ENCODE results near the gene FOXJ1. TPM values are rescaled to one million over a fixed set of nuclear protein-coding genes. Genes with fewer than 3 reads are reported as not detected.

Gene FOXJ1
- total and polyA plus RNA-seq, 4 donors = under 0.01 to 1.5 TPM; not detected in 2

- Histone ChIP-seq H3K9me3 (ENCODE audit: control insufficient read depth in 4 of 4, low read length in 3 of 4) (no peaks in the 10 kb centered on the region), H3K4me1 (ENCODE audit: control insufficient read depth in 4 of 4, insufficient read depth in 4 of 4, low read length in 3 of 4) (peaks cover 0 to 7% (median 5%) of the 10 kb centered on the region in 4 donors), H3K36me3 (ENCODE audit: control insufficient read depth in 4 of 4, insufficient read depth in 3 of 4, low read depth in 1 of 4, low read length in 3 of 4) (no peaks in the 10 kb centered on the region), H3K4me3 (ENCODE audit: low read depth in 1 of 3, low read length in 3 of 3) (no peak overlapping the region), H3K9ac (ENCODE audit: low read depth in 1 of 2, low read length in 2 of 2) (no peak overlapping the region), H3K27ac (ENCODE audit: low read depth in 1 of 2, low read length in 2 of 2) (no peak overlapping the region), H3K27me3 (ENCODE audit: control insufficient read depth in 4 of 4, insufficient read depth in 4 of 4, low read length in 3 of 4) (no peaks in the 10 kb centered on the region)
- TF ChIP-seq REST (IDR thresholded peaks at IDR 0.05) (no peak), HNF4G (IDR thresholded peaks at IDR 0.05) (no peak), FOXA1 (IDR thresholded peaks at IDR 0.05) (no peak), ZBTB33 (IDR thresholded peaks at IDR 0.05) (no peak), YY1 (IDR thresholded peaks at IDR 0.05) (no peak), RXRA (IDR thresholded peaks at IDR 0.05) (no peak), SP1 (IDR thresholded peaks at IDR 0.05) (no peak), EGR1 (IDR thresholded peaks at IDR 0.05; ENCODE audit: low read depth in 2 of 2) (no peak), TAF1 (conservative IDR thresholded peaks at IDR 0.05) (no peak), GABPA (IDR thresholded peaks at IDR 0.05 in 1 of 2, conservative IDR thresholded peaks at IDR 0.05 in 1 of 2) (no peak), CTCF (IDR thresholded peaks at IDR 0.05; ENCODE audit: low read depth, low read length, missing input control) (no peak), JUND (IDR thresholded peaks at IDR 0.05) (no peak), HNF4A (conservative IDR thresholded peaks at IDR 0.05) (no peak)
- WGBS = 96% methylated on average over 1 of the region's 1 CpG
- no peak for DNase-seq (ENCODE audit: low spot score)
These were observed 15.1 kb downstream of the FOXJ1 start for GRCh38 chr17:76125922-76126321.

DNA sequence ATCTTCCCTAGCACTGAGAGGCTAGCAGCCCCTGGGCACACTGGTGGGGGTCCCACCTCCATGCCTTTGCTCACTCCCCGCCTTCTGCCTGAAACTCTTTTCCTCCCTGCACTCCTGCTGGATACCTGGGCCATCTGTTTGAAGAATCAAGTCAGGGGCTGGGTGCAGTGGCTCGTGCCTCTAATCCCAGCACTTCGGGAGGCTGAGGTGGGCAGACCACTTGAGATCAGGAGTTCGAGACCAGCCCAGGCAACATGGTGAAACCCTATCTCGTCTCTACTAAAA is 15.7 kb downstream of the FOXJ1 start:
- Histone ChIP-seq H3K9me3 (ENCODE audit: control insufficient read depth in 4 of 4, low read length in 3 of 4) (no peaks in the 10 kb centered on the region), H3K27me3 (ENCODE audit: control insufficient read depth in 4 of 4, insufficient read depth in 4 of 4, low read length in 3 of 4) (no peaks in the 10 kb centered on the region), H3K4me1 (ENCODE audit: control insufficient read depth in 4 of 4, insufficient read depth in 4 of 4, low read length in 3 of 4) (peaks cover 0 to 7% (median 5%) of the 10 kb centered on the region in 4 donors), H3K4me3 (ENCODE audit: low read depth in 1 of 3, low read length in 3 of 3) (no peak overlapping the region), H3K27ac (ENCODE audit: low read depth in 1 of 2, low read length in 2 of 2) (no peak overlapping the region), H3K9ac (ENCODE audit: low read depth in 1 of 2, low read length in 2 of 2) (no peak overlapping the region), H3K36me3 (ENCODE audit: control insufficient read depth in 4 of 4, insufficient read depth in 3 of 4, low read depth in 1 of 4, low read length in 3 of 4) (no peaks in the 10 kb centered on the region)
- WGBS = 88% methylated on average over 5 of the region's 5 CpGs
- no peak for DNase-seq (ENCODE audit: low spot score)
- TF ChIP-seq EGR1 (IDR thresholded peaks at IDR 0.05; ENCODE audit: low read depth in 2 of 2) = no peak
- no peak for TF ChIP-seq FOXA2 (IDR thresholded peaks at IDR 0.05)
- TF ChIP-seq ZBTB33 (IDR thresholded peaks at IDR 0.05) = no peak
- TF ChIP-seq RXRA (IDR thresholded peaks at IDR 0.05) = no peak
- TF ChIP-seq NR2F2 (IDR thresholded peaks at IDR 0.05) = no peak
- no peak for TF ChIP-seq HNF4G (IDR thresholded peaks at IDR 0.05)
- TF ChIP-seq CTCF (IDR thresholded peaks at IDR 0.05; ENCODE audit: low read depth, low read length, missing input control) = no peak
- TF ChIP-seq HNF4A (conservative IDR thresholded peaks at IDR 0.05) = no peak
- no peak for TF ChIP-seq RAD21 (IDR thresholded peaks at IDR 0.05)
- TF ChIP-seq TAF1 (conservative IDR thresholded peaks at IDR 0.05) = no peak
- TF ChIP-seq FOXA1 (IDR thresholded peaks at IDR 0.05) = no peak
- TF ChIP-seq ATF3 (IDR thresholded peaks at IDR 0.05) = no peak
